Measurements from ENCODE around the gene CDR2L.
"Not testable (repeated sequence)": the region's sequence is repeated elsewhere in the genome, so short reads cannot be mapped to it uniquely, and the experiment has no call there.

CDR2L gene

GRCh38 chr17:74960570-74961342 lies 26.7 kb upstream of the CDR2L start:
- DNase-seq = no peak

- no peak for DNase-seq
Observed at GRCh38 chr17:74961657-74962350, 25.6 kb upstream of the CDR2L start.

- DNase-seq = no peak
Observed at GRCh38 chr17:74962622-74963394, 24.6 kb upstream of the CDR2L start.

GRCh38 chr17:74963656-74964055 lies 23.8 kb upstream of the CDR2L start:
- no peak for DNase-seq

- DNase-seq = no peak
Observed at GRCh38 chr17:74964246-74964761, 23.1 kb upstream of the CDR2L start.

GRCh38 chr17:74964988-74965622 lies 22.3 kb upstream of the CDR2L start:
- no peak for DNase-seq

- no peak for DNase-seq
Observed at GRCh38 chr17:74968361-74968780, 19.1 kb upstream of the CDR2L start.

- DNase-seq = not testable (repeated sequence)
Observed at GRCh38 chr17:74969501-74969900, 17.9 kb upstream of the CDR2L start.

GRCh38 chr17:74970395-74970794 lies 17.0 kb upstream of the CDR2L start:
- no peak for DNase-seq

- DNase-seq = no peak
Observed at GRCh38 chr17:74971069-74971841, 16.2 kb upstream of the CDR2L start.

GRCh38 chr17:74971842-74972106 lies 15.7 kb upstream of the CDR2L start:
- no peak for DNase-seq

- no peak for DNase-seq
Observed at GRCh38 chr17:74972107-74972972, 15.1 kb upstream of the CDR2L start, which contains the start of gene HID1. Gene HID1 (minus strand): TSS chr17:74972759. CDS start chr17:74972656, 103 bp downstream.

- DNase-seq = no peak
Observed at GRCh38 chr17:74972973-74973328, 14.5 kb upstream of the CDR2L start.

GRCh38 chr17:74975943-74976342 lies 11.5 kb upstream of the CDR2L start:
- no peak for DNase-seq

GRCh38 chr17:74977802-74978201 lies 9.6 kb upstream of the CDR2L start:
- no peak for DNase-seq

GRCh38 chr17:74978240-74978639 lies 9.2 kb upstream of the CDR2L start:
- DNase-seq = no peak

GRCh38 chr17:74979408-74980146 lies 7.9 kb upstream of the CDR2L start:
- no peak for DNase-seq

- no peak for DNase-seq
Observed at GRCh38 chr17:74981318-74981978, 6.0 kb upstream of the CDR2L start.

- DNase-seq = no peak
Observed at GRCh38 chr17:74981979-74982662, 5.3 kb upstream of the CDR2L start.
